ENCODE measurements around the gene IL17RC. TPM values are rescaled to one million over a fixed set of nuclear protein-coding genes. Genes with fewer than 3 reads are reported as not detected.
"Not testable (repeated sequence)": the region's sequence is repeated elsewhere in the genome, so short reads cannot be mapped to it uniquely, and the experiment has no call there.

The IL17RC gene
- total and polyA plus RNA-seq, 8 donors: 11.9 to 55.7 (median 16.8) TPM

GRCh38 chr3:9937486-9938238, 20.8 kb downstream of the IL17RC start:
- H3K9me3 ChIP-seq: no peaks in the 10 kb centered on the region
- DNase-seq (no peak), ATAC-seq (no peak), FAIRE-seq (no peak)
- H3K27me3 ChIP-seq: no peaks in the 10 kb centered on the region
- H3K4me3 ChIP-seq: no peak overlapping the region
- no peak overlapping the region for H3K27ac ChIP-seq
- WGBS, 2 donors: 91 to 93% methylated on average over 13 of the region's 13 CpGs
- H3K4me1 ChIP-seq: peaks cover 0 to 17% (median 13%) of the 10 kb centered on the region in 3 donors
- no peaks in the 10 kb centered on the region for H3K36me3 ChIP-seq
- intact Hi-C loops (cut with DNase I): no loop called here
- no peak for TF ChIP-seq CTCF (IDR thresholded peaks at IDR 0.05)

DNA sequence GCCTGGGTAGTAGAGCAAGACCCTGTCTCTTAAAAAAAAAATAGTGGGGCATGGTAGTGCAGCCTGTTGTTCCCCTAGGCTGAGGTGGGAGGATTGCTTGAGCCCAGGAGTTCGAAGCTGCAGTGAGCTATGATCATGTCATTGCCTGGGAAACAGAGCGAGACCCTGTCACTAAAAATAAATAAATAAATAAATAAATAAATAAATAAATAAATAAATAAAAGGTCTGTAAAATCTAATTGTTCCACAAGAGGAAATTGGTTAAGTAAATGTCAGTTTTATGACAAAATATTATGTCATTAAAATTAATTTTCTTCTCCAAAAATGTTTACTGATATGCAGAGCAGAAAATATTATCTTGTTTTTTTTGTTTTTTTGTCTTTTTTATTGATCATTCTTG, 22.1 kb downstream of the IL17RC start:
- 92 to 96% methylated on average over 2 of the region's 2 CpGs for WGBS, 2 donors
- no peak for TF ChIP-seq CTCF (IDR thresholded peaks at IDR 0.05)
- FAIRE-seq (no peak), DNase-seq (no peak), ATAC-seq (no peak)
- H3K4me3 ChIP-seq: no peak overlapping the region
- no peak overlapping the region for H3K27ac ChIP-seq
- H3K36me3 ChIP-seq: no peaks in the 10 kb centered on the region
- intact Hi-C loops (cut with DNase I): no loop called here
- H3K27me3 ChIP-seq: no peaks in the 10 kb centered on the region
- H3K9me3 ChIP-seq: no peaks in the 10 kb centered on the region
- H3K4me1 ChIP-seq: peaks cover 0 to 17% (median 13%) of the 10 kb centered on the region in 3 donors

DNA sequence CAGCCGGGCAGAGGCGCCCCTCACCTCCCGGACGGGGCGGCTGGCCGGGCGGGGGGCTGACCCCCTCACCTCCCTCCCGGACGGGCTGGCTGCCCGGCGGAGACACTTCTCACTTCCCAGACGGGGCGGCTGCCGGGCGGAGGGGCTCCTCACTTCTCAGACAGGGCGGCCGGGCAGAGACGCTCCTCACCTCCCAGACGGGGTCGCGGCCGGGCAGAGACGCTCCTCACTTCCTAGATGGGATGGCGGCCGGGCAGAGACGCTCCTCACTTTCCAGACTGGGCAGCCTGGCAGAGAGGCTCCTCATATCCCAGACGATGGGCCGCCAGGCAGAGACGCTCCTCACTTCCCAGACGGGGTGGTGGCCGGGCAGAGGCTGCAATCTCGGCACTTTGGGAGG, 23.0 kb downstream of the IL17RC start:
- H3K27ac ChIP-seq, H3K27me3 ChIP-seq, H3K9me3 ChIP-seq, ATAC-seq, H3K36me3 ChIP-seq, FAIRE-seq, DNase-seq, H3K4me3 ChIP-seq: not testable (repeated sequence)
- peaks cover 0 to 13% (median 7%) of the 10 kb centered on the region in 3 donors for H3K4me1 ChIP-seq
- 92 to 96% methylated on average over 19 to 31 of the region's 32 CpGs for WGBS, 2 donors
- intact Hi-C loops (cut with DNase I): loop anchor here in 1 of 3 donors (10.0 kb wide), 1 partner anchor 285 kb away; no protein-coding TSS in a partner anchor

DNA sequence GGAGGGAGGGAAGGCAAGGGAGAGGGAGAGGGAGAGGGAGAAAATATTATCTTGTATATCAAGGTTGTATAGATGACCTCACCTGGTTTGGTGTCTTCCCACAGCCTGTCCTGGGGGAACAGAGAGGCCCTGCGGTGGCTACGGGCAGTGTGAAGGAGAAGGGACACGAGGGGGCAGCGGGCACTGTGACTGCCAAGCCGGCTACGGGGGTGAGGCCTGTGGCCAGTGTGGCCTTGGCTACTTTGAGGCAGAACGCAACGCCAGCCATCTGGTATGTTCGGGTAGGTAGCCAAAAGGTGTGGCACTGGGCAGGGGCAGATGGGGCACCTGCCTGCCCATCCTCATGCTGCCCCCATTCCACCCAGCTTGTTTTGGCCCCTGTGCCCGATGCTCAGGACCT, 23.8 kb downstream of the IL17RC start:
- 92 to 95% methylated on average over 9 to 10 of the region's 10 CpGs for WGBS, 2 donors
- intact Hi-C loops (cut with DNase I): loop anchor here in 1 of 3 donors (10.0 kb wide), 1 partner anchor 284 kb away; no protein-coding TSS in a partner anchor
- no peak for ATAC-seq
- Histone ChIP-seq H3K36me3 (no peaks in the 10 kb centered on the region), H3K27ac (no peak overlapping the region), H3K27me3 (no peaks in the 10 kb centered on the region), H3K4me1 (peaks cover 0 to 9% (median 0%) of the 10 kb centered on the region in 3 donors), H3K9me3 (no peaks in the 10 kb centered on the region), H3K4me3 (no peak overlapping the region)
- FAIRE-seq: no peak
- TF ChIP-seq CTCF (IDR thresholded peaks at IDR 0.05): no peak
- no peak for DNase-seq

- no peaks in the 10 kb centered on the region for H3K36me3 ChIP-seq
- FAIRE-seq (no peak), DNase-seq (no peak), ATAC-seq (no peak)
- TF ChIP-seq CTCF (IDR thresholded peaks at IDR 0.05): no peak
- WGBS, 2 donors: 88 to 89% methylated on average over 4 of the region's 4 CpGs
- H3K9me3 ChIP-seq: no peaks in the 10 kb centered on the region
- intact Hi-C loops (cut with DNase I): loop anchor here in 1 of 3 donors (10.0 kb wide), 1 partner anchor 283 kb away; no protein-coding TSS in a partner anchor
- H3K4me3 ChIP-seq: no peak overlapping the region
- no peak overlapping the region for H3K27ac ChIP-seq
- H3K4me1 ChIP-seq: no peaks in the 10 kb centered on the region
- no peaks in the 10 kb centered on the region for H3K27me3 ChIP-seq
Measured at GRCh38 chr3:9942164-9942563, 25.3 kb downstream of the IL17RC start.

Data from pancreas (tissue), 10 donors.